ENCODE measurements around the gene SIGMAR1.

SIGMAR1 gene

GRCh38 chr9:34615132-34615531 is 22.5 kb downstream of the SIGMAR1 start:
- TF ChIP-seq CTCF (IDR thresholded peaks at IDR 0.05; ENCODE audit: low read depth, low read length, missing control alignments): no peak
- in situ Hi-C loops (cut with HindIII; ENCODE audit: low sequenced_read_pairs): loop anchor here (10.0 kb wide), 2 partner anchors 110 to 350 kb away; no protein-coding TSS in a partner anchor
- no peak for DNase-seq (ENCODE audit: low read depth)
- no peak overlapping the region for H3K4me3 ChIP-seq (ENCODE audit: low read depth, low read length)

GRCh38 chr9:34612788-34613390 is 24.7 kb downstream of the SIGMAR1 start:
- peak; percentile 87 for TF ChIP-seq CTCF (IDR thresholded peaks at IDR 0.05; ENCODE audit: low read depth, low read length, missing control alignments)
- peak; percentile 35 for DNase-seq (ENCODE audit: low read depth)
- in situ Hi-C loops (cut with HindIII; ENCODE audit: low sequenced_read_pairs): loop anchor here (10.0 kb wide), 2 partner anchors 108 to 348 kb away; no protein-coding TSS in a partner anchor

GRCh38 chr9:34611811-34612787 is 25.5 kb downstream of the SIGMAR1 start, which contains the start of gene RPP25L:
Gene RPP25L (minus strand): TSS chr9:34612097. CDS start chr9:34611296, 801 bp downstream.
- DNase-seq (ENCODE audit: low read depth): peak; percentile 28
- no peak for TF ChIP-seq CTCF (IDR thresholded peaks at IDR 0.05; ENCODE audit: low read depth, low read length, missing control alignments)
- in situ Hi-C loops (cut with HindIII; ENCODE audit: low sequenced_read_pairs): loop anchor here (10.0 kb wide), 2 partner anchors 107 to 347 kb away; no protein-coding TSS in a partner anchor
- peak within 1 kb of the TSS; percentile 79 for H3K4me3 ChIP-seq (ENCODE audit: low read depth, low read length)

More at GRCh38 chr9:34612788-34613390, 24.7 kb downstream of the SIGMAR1 start:
- H3K4me3 ChIP-seq (ENCODE audit: low read depth, low read length): peak overlapping the region; percentile 79

- in situ Hi-C loops (cut with HindIII; ENCODE audit: low sequenced_read_pairs): loop anchor here (10.0 kb wide), 2 partner anchors 107 to 347 kb away; no protein-coding TSS in a partner anchor
- TF ChIP-seq CTCF (IDR thresholded peaks at IDR 0.05; ENCODE audit: low read depth, low read length, missing control alignments): no peak
- no peak for DNase-seq (ENCODE audit: low read depth)
Measured at GRCh38 chr9:34611251-34611810, 26.3 kb downstream of the SIGMAR1 start.

GRCh38 chr9:34610434-34611206 is 27.0 kb downstream of the SIGMAR1 start:
- in situ Hi-C loops (cut with HindIII; ENCODE audit: low sequenced_read_pairs): loop anchor here (10.0 kb wide), 2 partner anchors 106 to 346 kb away; no protein-coding TSS in a partner anchor
- peak overlapping the region; percentile 79 for H3K4me3 ChIP-seq (ENCODE audit: low read depth, low read length)
- no peak for TF ChIP-seq CTCF (IDR thresholded peaks at IDR 0.05; ENCODE audit: low read depth, low read length, missing control alignments)
- no peak for DNase-seq (ENCODE audit: low read depth)

More at GRCh38 chr9:34611251-34611810, 26.3 kb downstream of the SIGMAR1 start:
- H3K4me3 ChIP-seq (ENCODE audit: low read depth, low read length): peak overlapping the region; percentile 79
